ENCODE measurements around the gene CMBL. TPM values are rescaled to one million over a fixed set of nuclear protein-coding genes. Genes with fewer than 3 reads are reported as not detected.
"Not testable (repeated sequence)": the region's sequence is repeated elsewhere in the genome, so short reads cannot be mapped to it uniquely, and the experiment has no call there.

The CMBL gene
- total RNA-seq, 2 donors from 2014 or later, result 11.2 to 20.3 TPM

GRCh38 chr5:10315201-10315600 lies 7.5 kb upstream of the CMBL start:
- H3K9me3 ChIP-seq, result no peaks in the 10 kb centered on the region
- DNase-seq (ENCODE audit: low spot score), result no peak
- WGBS, result 57% methylated on average over 5 of the region's 5 CpGs
- H3K4me1 ChIP-seq (replicated peaks), result no peaks in the 10 kb centered on the region
- TF ChIP-seq, protein P1, sequence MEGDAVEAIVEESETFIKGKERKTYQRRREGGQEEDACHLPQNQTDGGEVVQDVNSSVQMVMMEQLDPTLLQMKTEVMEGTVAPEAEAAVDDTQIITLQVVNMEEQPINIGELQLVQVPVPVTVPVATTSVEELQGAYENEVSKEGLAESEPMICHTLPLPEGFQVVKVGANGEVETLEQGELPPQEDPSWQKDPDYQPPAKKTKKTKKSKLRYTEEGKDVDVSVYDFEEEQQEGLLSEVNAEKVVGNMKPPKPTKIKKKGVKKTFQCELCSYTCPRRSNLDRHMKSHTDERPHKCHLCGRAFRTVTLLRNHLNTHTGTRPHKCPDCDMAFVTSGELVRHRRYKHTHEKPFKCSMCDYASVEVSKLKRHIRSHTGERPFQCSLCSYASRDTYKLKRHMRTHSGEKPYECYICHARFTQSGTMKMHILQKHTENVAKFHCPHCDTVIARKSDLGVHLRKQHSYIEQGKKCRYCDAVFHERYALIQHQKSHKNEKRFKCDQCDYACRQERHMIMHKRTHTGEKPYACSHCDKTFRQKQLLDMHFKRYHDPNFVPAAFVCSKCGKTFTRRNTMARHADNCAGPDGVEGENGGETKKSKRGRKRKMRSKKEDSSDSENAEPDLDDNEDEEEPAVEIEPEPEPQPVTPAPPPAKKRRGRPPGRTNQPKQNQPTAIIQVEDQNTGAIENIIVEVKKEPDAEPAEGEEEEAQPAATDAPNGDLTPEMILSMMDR (IDR thresholded peaks at IDR 0.05), result no peak
- TF ChIP-seq POLR2A (IDR thresholded peaks at IDR 0.05) (no peak), POLR2AphosphoS5 (IDR thresholded peaks at IDR 0.05) (no peak)
- no peaks in the 10 kb centered on the region for H3K27me3 ChIP-seq (replicated peaks; ENCODE audit: insufficient read depth)
- intact Hi-C loops (cut with DNase I), result no loop called here
- no peak overlapping the region for H3K27ac ChIP-seq
- H3K36me3 ChIP-seq, result no peaks in the 10 kb centered on the region
- H3K4me3 ChIP-seq, result no peak overlapping the region

DNA sequence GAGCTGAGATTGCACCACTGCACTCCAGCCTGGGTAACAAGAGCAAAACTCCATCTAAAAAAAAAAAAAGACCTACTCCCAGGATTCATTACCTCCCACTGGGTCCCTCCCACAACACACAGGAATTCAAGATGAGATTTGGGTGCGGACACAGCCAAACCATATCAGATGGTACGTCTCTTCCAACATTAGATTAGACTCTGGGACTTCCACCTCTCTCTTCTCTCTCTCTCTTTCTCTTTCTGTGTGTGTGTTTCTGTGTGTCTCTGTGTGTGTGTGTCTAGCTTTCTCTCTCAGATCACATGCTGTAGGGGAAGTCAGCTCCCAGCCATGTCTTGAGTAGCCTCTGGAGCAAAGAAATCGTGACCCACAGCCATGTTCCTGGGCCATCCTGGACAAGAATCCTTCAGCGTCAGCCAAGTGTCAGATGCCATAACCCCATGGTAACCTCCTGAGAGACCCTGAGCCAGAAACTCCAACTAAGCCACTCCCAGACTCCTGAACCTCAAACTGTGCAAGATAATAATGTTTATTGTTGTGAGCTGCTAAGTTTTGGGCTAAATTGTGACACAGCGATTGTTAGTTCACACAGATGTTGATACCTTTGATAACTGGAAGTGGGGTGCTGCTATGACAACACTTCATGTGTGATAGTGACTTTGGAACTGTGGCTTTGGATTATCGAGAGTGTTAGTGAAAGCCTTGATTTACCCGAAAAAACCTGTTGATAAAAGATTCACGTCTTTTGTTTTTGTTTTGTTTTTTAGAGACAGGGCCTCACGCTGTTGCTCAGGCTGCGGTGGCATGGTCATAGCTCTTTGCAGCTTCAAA lies 4.1 kb upstream of the CMBL start:
- no peak for TF ChIP-seq POLR2AphosphoS5 (IDR thresholded peaks at IDR 0.05)
- TF ChIP-seq, protein P1 (IDR thresholded peaks at IDR 0.05), result no peak
- intact Hi-C loops (cut with DNase I), result no loop called here
- 85% methylated on average over 10 of the region's 10 CpGs for WGBS

DNA sequence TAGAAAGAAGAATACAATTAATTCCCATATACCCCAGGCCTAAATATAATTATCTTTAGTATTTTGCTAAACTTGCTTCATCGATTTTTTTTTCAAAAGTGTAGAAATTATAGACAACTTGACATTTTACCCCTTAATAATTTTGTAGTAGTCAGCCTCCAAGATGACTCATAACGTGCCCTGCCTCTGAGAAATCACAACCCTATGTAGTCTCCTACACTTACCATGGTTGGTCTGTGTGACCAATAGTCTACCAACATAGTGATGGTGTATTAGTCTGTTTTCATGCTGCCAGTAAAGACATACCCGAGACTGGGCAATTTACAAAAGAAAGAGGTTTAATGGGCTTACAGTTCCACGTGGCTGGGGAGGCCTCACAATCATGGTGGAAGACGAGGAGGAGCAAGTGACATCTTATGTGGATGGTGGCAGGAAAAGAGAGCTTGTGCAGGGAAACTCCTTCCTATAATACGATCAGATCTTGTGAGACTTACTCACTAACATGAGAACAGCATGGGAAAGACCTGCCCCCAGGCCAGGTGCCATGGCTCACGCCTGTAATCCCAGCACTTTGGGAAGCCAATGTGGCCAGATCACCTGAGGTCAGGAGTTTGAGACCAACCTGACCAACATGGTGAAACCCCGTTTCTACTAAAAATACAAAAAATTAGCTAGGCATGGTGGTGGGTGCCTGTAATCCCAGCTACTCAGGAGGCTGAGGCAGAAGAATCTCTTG lies 3.3 kb upstream of the CMBL start:
- H3K4me1 ChIP-seq (replicated peaks); DNase-seq (ENCODE audit: low spot score); H3K9me3 ChIP-seq; H3K4me3 ChIP-seq; H3K27me3 ChIP-seq (replicated peaks; ENCODE audit: insufficient read depth); intact Hi-C loops (cut with DNase I); H3K36me3 ChIP-seq: not testable (repeated sequence)
- 70% methylated on average over 8 of the region's 8 CpGs for WGBS
- H3K27ac ChIP-seq, result peak overlapping the region; percentile 42 to 43

More for the DNA sequence above, 4.1 kb upstream of the CMBL start:
- no peak for DNase-seq (ENCODE audit: low spot score)
- no peaks in the 10 kb centered on the region for H3K36me3 ChIP-seq
- H3K4me1 ChIP-seq (replicated peaks), result no peaks in the 10 kb centered on the region
- no peaks in the 10 kb centered on the region for H3K9me3 ChIP-seq
- H3K4me3 ChIP-seq, result no peak overlapping the region
- no peak overlapping the region for H3K27ac ChIP-seq
- H3K27me3 ChIP-seq (replicated peaks; ENCODE audit: insufficient read depth), result no peaks in the 10 kb centered on the region

DNA sequence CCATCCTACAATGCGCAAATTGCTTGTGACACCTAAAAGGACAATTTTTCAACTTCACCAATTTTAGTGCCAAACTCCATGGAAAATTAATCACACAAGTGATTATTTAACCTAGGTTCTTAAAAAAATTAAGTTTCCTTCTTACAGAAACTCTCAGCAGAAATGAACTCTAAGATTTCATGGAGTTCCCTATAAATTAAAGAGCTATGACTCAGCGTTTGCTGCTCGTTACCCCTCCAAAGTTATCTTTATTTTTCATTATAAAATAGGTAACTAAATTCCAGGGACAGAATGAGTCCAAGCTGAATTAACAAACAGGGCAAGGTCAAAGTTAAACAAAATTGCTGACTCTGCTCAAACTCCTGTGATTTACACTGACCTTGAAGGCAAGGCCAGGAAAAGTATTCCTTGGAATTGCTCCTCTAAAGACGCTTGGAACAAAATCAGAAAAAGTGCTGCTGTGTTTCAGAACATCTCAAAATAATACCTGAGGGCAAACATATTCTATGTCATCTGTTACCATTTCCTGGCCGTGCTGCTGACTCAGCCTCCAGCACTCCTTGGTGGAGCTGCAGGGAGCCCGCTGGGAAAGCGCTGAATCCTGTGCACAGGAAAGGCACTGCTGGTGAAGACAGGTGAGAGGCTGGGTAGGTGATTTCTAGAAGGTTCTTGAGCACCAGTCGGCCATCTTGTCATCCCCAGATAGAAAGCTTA lies 2.5 kb upstream of the CMBL start:
- WGBS, result 35% methylated on average over 8 of the region's 8 CpGs
- peak; percentile 42 for TF ChIP-seq POLR2AphosphoS5 (IDR thresholded peaks at IDR 0.05)
- no peak for TF ChIP-seq POLR2A (IDR thresholded peaks at IDR 0.05)
- TF ChIP-seq, protein P1 (IDR thresholded peaks at IDR 0.05), result no peak
- DNase-seq (ENCODE audit: low spot score), result peak; percentile 39
- Histone ChIP-seq H3K9me3 (no peaks in the 10 kb centered on the region), H3K36me3 (no peaks in the 10 kb centered on the region), H3K27ac (peak overlapping the region; percentile 42 to 43), H3K4me1 (replicated peaks) (no peaks in the 10 kb centered on the region), H3K27me3 (replicated peaks; ENCODE audit: insufficient read depth) (no peaks in the 10 kb centered on the region), H3K4me3 (no peak overlapping the region)
- intact Hi-C loops (cut with DNase I), result no loop called here

- no peak for DNase-seq (ENCODE audit: low spot score)
- Histone ChIP-seq H3K36me3 (no peaks in the 10 kb centered on the region), H3K27ac (no peak overlapping the region), H3K9me3 (no peaks in the 10 kb centered on the region), H3K4me1 (replicated peaks) (no peaks in the 10 kb centered on the region), H3K4me3 (no peak overlapping the region), H3K27me3 (replicated peaks; ENCODE audit: insufficient read depth) (no peaks in the 10 kb centered on the region)
- 85% methylated on average over 6 of the region's 6 CpGs for WGBS
- TF ChIP-seq POLR2AphosphoS5 (IDR thresholded peaks at IDR 0.05), result no peak
- no peak for TF ChIP-seq POLR2A (IDR thresholded peaks at IDR 0.05)
- TF ChIP-seq, protein P1 (IDR thresholded peaks at IDR 0.05), result no peak
- intact Hi-C loops (cut with DNase I), result no loop called here
These were observed 1.1 kb upstream of the CMBL start for GRCh38 chr5:10308844-10309243.
